ENCODE measurements around the gene MBIP. TPM values are rescaled to one million over a fixed set of nuclear protein-coding genes. Genes with fewer than 3 reads are reported as not detected.

MBIP gene, protein sequence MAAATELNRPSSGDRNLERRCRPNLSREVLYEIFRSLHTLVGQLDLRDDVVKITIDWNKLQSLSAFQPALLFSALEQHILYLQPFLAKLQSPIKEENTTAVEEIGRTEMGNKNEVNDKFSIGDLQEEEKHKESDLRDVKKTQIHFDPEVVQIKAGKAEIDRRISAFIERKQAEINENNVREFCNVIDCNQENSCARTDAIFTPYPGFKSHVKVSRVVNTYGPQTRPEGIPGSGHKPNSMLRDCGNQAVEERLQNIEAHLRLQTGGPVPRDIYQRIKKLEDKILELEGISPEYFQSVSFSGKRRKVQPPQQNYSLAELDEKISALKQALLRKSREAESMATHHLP
- 9.9 to 21.3 TPM (median 17.1 TPM) in 5 replicates for total RNA-seq (2022; extraction: Qiagen RNA extraction; ENCODE audit: low read depth)

DNA sequence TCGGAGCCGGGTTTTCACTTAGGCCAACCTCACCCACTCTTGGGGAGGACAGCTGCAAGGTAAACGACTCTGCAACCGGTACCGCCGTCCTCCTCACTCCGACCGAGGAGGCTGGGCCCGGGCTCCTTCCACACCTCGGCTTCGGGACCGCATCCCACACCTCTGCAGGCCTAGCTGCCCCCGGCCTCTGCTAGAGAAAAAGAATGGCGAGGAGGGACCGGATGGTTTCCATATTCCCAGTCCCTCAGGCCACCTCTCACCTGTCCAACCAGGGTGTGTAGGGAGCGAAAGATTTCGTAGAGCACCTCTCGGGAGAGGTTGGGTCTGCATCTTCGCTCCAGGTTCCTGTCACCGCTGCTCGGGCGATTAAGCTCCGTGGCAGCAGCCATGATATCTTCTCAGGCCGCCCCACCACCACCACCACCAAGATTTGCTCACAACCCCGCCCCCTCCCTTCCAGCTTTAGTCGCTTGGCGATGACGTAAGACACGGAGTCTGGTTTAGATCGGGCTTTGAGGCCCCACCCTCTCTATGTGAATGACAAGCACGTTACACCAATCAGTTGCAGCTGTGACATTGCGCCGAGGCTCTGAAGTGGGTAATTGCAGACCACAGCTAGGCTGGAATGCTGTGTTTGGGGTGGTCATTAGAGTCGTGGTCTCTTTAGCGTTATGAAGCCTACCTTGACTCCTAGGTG lies at the start of gene MBIP:
TSS of gene MBIP (minus strand) at position 438 of the 697 bp plus-strand sequence. CDS start at position 389, 49 bp downstream.

Other genes with a start within 250 kb of the MBIP start
- not detected in 5 replicates for gene PTCSC3, start 143.9 kb downstream of the MBIP start, total RNA-seq (2022; extraction: Qiagen RNA extraction; ENCODE audit: low read depth)
- 0.07 TPM in 1 of 5 replicates, not detected in the others for gene NKX2-1, start 199.6 kb upstream of the MBIP start, total RNA-seq (2022; extraction: Qiagen RNA extraction; ENCODE audit: low read depth)